ENCODE measurements around the gene PLEKHN1.

DNA sequence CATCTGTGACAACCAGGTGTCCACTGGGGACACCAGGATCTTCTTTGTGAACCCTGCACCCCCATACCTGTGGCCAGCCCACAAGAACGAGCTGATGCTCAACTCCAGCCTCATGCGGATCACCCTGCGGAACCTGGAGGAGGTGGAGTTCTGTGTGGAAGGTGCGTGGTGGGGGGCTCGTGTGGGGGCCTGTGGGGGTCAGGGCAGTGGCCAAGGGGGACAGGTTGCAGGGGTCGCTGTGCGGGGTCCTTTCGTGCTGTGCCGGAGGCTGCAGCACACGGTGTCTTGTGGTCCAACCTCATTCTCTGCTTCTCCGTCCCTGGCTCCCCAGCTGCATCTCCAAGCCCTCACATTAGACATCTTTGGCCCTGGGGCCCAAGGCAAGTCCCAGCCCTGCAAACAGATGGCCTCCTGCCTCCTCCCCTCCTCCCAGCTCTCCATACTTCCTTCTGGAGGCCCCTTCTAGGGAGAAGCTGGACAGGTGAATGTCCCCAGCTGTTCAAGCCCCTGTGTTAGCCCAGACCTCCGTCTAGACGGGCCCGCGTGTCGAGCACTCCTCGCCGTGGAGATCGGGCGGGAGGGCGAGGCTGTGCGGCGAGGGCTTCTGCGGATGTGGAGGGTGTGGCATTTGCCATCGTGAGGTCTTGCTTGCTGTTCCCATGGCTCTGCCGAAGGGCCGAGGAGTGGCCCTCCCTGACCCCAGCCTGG lies 56.2 kb downstream of the PLEKHN1 start:
- TF ChIP-seq POLR2A (IDR thresholded peaks at IDR 0.05): no peak
- TF ChIP-seq, protein P1, sequence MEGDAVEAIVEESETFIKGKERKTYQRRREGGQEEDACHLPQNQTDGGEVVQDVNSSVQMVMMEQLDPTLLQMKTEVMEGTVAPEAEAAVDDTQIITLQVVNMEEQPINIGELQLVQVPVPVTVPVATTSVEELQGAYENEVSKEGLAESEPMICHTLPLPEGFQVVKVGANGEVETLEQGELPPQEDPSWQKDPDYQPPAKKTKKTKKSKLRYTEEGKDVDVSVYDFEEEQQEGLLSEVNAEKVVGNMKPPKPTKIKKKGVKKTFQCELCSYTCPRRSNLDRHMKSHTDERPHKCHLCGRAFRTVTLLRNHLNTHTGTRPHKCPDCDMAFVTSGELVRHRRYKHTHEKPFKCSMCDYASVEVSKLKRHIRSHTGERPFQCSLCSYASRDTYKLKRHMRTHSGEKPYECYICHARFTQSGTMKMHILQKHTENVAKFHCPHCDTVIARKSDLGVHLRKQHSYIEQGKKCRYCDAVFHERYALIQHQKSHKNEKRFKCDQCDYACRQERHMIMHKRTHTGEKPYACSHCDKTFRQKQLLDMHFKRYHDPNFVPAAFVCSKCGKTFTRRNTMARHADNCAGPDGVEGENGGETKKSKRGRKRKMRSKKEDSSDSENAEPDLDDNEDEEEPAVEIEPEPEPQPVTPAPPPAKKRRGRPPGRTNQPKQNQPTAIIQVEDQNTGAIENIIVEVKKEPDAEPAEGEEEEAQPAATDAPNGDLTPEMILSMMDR (IDR thresholded peaks at IDR 0.05): no peak
